PC-3 (cell line): ENCODE data around the gene SLC25A26. TPM values are rescaled to one million over a fixed set of nuclear protein-coding genes. Genes with fewer than 3 reads are reported as not detected.
A peak's percentile ranks its signal among the peaks of the same experiment; 100 is the strongest.
"Not testable (repeated sequence)": the region's sequence is repeated elsewhere in the genome, so short reads cannot be mapped to it uniquely, and the experiment has no call there.

Experiments used
- ATAC-seq: fragments of 200-7000 bp; cut with Tn5 transposase; 2 replicates; pipeline ENCODE4 v1.9.1; 2020; ENCODE audit warnings: mild to moderate bottlenecking, moderate library complexity
- BruUV-seq: library from RNA; stranded (reverse); fragments of 400-500 nt; replicated peaks from 2 replicates; lab custom pipeline; 2021; lab: Mats Ljungman, UMichigan
- CTCF ChIA-PET: fragments of 300-600 bp; sonication (Branson Sonifier 250); formaldehyde crosslinking; loops from one replicate; lab custom pipeline; 2022; ENCODE audit warnings: antibody characterized with exemption; lab: Charles Lee
- POLR2A ChIA-PET: fragments of 300-600 bp; sonication (Branson Sonifier 250); formaldehyde crosslinking; loops from one replicate; lab custom pipeline; 2022; ENCODE audit warnings: antibody characterized with exemption; ENCODE audit not compliant: unreplicated experiment; lab: Charles Lee
- DNase-seq: peaks from one replicate; pipeline ENCODE4 v3.0.0-alpha.2; 2015
- H2AFZ ChIP-seq: fragments of 300-600 bp; sonication (generic); 2 replicates; pipeline ENCODE4 v1.6.0; 2016; ENCODE audit warnings: antibody characterized with exemption, low read length
- H3F3A ChIP-seq: fragments of 300-600 bp; sonication (generic); one replicate; pipeline ENCODE4 v1.6.0; 2017; ENCODE audit warnings: antibody characterized with exemption, low read length, control low read depth, mild to moderate bottlenecking; ENCODE audit not compliant: unreplicated experiment
- H3K27ac ChIP-seq: fragments of 300-600 bp; sonication (generic); 2 replicates; pipeline ENCODE4 v1.5.1; 2016; ENCODE audit warnings: mild to moderate bottlenecking, low read length
- H3K27me3 ChIP-seq: fragments of 300-600 bp; sonication (generic); 2 replicates; pipeline ENCODE4 v1.6.1; 2016; ENCODE audit warnings: low read length, mixed read lengths
- H3K36me3 ChIP-seq: fragments of 300-600 bp; sonication (generic); 2 replicates; pipeline ENCODE4 v1.6.1; 2016; ENCODE audit warnings: low read depth, mixed run types, low read length, mixed read lengths
- H3K4me1 ChIP-seq: fragments of 300-600 bp; sonication (generic); 2 replicates; pipeline ENCODE4 v1.5.1; 2016; ENCODE audit warnings: low read length; ENCODE audit not compliant: insufficient read depth
- H3K4me2 ChIP-seq: fragments of 300-600 bp; sonication (generic); 2 replicates; pipeline ENCODE4 v1.6.0; 2016; ENCODE audit warnings: low read length
- H3K4me3 ChIP-seq: fragments of 300-600 bp; sonication (generic); 2 replicates; pipeline ENCODE4 v1.5.1; 2016; ENCODE audit warnings: mild to moderate bottlenecking, low read length, mixed read lengths
- H3K79me2 ChIP-seq: fragments of 300-600 bp; sonication (generic); 2 replicates; pipeline ENCODE4 v1.6.1; 2017; ENCODE audit warnings: low read length, mixed read lengths
- H3K9ac ChIP-seq: fragments of 300-600 bp; sonication (generic); 2 replicates; pipeline ENCODE4 v1.6.0; 2016; ENCODE audit warnings: mild to moderate bottlenecking, low read length
- H3K9me2 ChIP-seq: fragments of 300-600 bp; sonication (generic); replicated peaks from 2 replicates; pipeline ENCODE4 v1.6.1; 2016; ENCODE audit warnings: mixed run types, low read length, mixed read lengths
- H3K9me3 ChIP-seq: fragments of 300-600 bp; sonication (generic); 2 replicates; pipeline ENCODE4 v1.6.1; 2016; ENCODE audit warnings: low read length, mixed read lengths
- H4K20me1 ChIP-seq: fragments of 300-600 bp; sonication (generic); 2 replicates; pipeline ENCODE4 v1.6.1; 2016; ENCODE audit warnings: low read length, mixed read lengths
- CTCF ChIP-seq: fragments of 300-600 bp; sonication (generic); conservative IDR thresholded peaks from 2 replicates; pipeline ENCODE4 v1.5.1; 2017; ENCODE audit warnings: antibody characterized with exemption, low read depth, mild to moderate bottlenecking, low read length
- EZH2 ChIP-seq: fragments of 300-600 bp; sonication (generic); IDR thresholded peaks from one replicate; pipeline ENCODE4 v1.6.1; 2017; ENCODE audit warnings: antibody characterized with exemption, mild to moderate bottlenecking, low read length; ENCODE audit not compliant: unreplicated experiment
- EZH2phosphoT487 ChIP-seq: fragments of 300-600 bp; sonication (generic); IDR thresholded peaks from 2 replicates; pipeline ENCODE4 v1.6.1; 2018; ENCODE audit warnings: mild to moderate bottlenecking, antibody characterized with exemption, low read length, borderline replicate concordance
- intact Hi-C: fragments of 100-400 bp; cut with micrococcal nuclease; formaldehyde crosslinking; loops from 2 replicates; pipeline ENCODE4 v1.9.0; 2023
- total RNA-seq: library from RNA; depleted of rRNA; stranded (reverse); fragments of >200 nt; gene quantifications from 2 replicates; pipeline ENCODE4 v1.2.3, GENCODE V29; 2014

Gene SLC25A26
- total RNA-seq, 1 experiment from 2014 or later, result 7.9 TPM

GRCh38 chr3:66421893-66422292 lies 201.1 kb downstream of the SLC25A26 start:
- POLR2A ChIA-PET, CTCF ChIA-PET, H2AFZ ChIP-seq: not testable (repeated sequence)

GRCh38 chr3:66423791-66424190 lies 203.0 kb downstream of the SLC25A26 start:
- Histone ChIP-seq H3K4me2 (no peak overlapping the region), H3K27ac (no peak overlapping the region), H4K20me1 (no peaks in the 10 kb centered on the region), H3K9me2 (no peaks in the 10 kb centered on the region), H3K9me3 (no peaks in the 10 kb centered on the region), H3F3A (no peaks in the 10 kb centered on the region), H2AFZ (no peak overlapping the region), H3K4me1 (peaks cover 6% of the 10 kb centered on the region; the same call in 1 of the 2 replicates), H3K4me3 (no peak overlapping the region), H3K79me2 (no peaks in the 10 kb centered on the region), H3K27me3 (no peaks in the 10 kb centered on the region), H3K9ac (no peak overlapping the region), H3K36me3 (no peaks in the 10 kb centered on the region)
- no TSS peak for BruUV-seq
- ChIA-PET POLR2A (no interaction called here), CTCF (no interaction called here)
- ATAC-seq (no peak), DNase-seq (peak; percentile 1)
- no peak for TF ChIP-seq CTCF
- no peak for TF ChIP-seq EZH2
- TF ChIP-seq EZH2phosphoT487, result no peak
- intact Hi-C loops, result no loop called here

More at GRCh38 chr3:66421893-66422292, 201.1 kb downstream of the SLC25A26 start:
- H3K27me3 ChIP-seq, H3K9ac ChIP-seq, H3F3A ChIP-seq, DNase-seq, intact Hi-C loops, BruUV-seq, H3K4me1 ChIP-seq, H3K36me3 ChIP-seq, ATAC-seq, H3K9me3 ChIP-seq, H4K20me1 ChIP-seq, H3K27ac ChIP-seq, H3K79me2 ChIP-seq, H3K4me2 ChIP-seq, H3K4me3 ChIP-seq, H3K9me2 ChIP-seq: not testable (repeated sequence)

- ATAC-seq, result no peak
- H3K9me3 ChIP-seq, result no peaks in the 10 kb centered on the region
- H4K20me1 ChIP-seq, result no peaks in the 10 kb centered on the region
- no peak for DNase-seq
- CTCF ChIA-PET, result no interaction called here
- no peak overlapping the region for H3K4me2 ChIP-seq
- no peak overlapping the region for H2AFZ ChIP-seq
- H3K27ac ChIP-seq, result no peak overlapping the region
- POLR2A ChIA-PET, result no interaction called here
- no peaks in the 10 kb centered on the region for H3F3A ChIP-seq
- intact Hi-C loops, result no loop called here
- H3K79me2 ChIP-seq, result no peaks in the 10 kb centered on the region
- H3K36me3 ChIP-seq, result no peaks in the 10 kb centered on the region
- H3K9ac ChIP-seq, result no peak overlapping the region
- BruUV-seq, result no TSS peak
- TF ChIP-seq EZH2phosphoT487 (no peak), EZH2 (no peak), CTCF (no peak)
- H3K27me3 ChIP-seq, result no peaks in the 10 kb centered on the region
- no peak overlapping the region for H3K4me3 ChIP-seq
- H3K9me2 ChIP-seq, result no peaks in the 10 kb centered on the region
- peaks cover 12% of the 10 kb centered on the region; the same call in 1 of the 2 replicates for H3K4me1 ChIP-seq
Measured at GRCh38 chr3:66425032-66425431, 204.2 kb downstream of the SLC25A26 start.
